ENCODE data around the gene SMYD3.
A peak's percentile ranks its signal among the peaks of the same experiment; 100 is the strongest.

Gene SMYD3

DNA sequence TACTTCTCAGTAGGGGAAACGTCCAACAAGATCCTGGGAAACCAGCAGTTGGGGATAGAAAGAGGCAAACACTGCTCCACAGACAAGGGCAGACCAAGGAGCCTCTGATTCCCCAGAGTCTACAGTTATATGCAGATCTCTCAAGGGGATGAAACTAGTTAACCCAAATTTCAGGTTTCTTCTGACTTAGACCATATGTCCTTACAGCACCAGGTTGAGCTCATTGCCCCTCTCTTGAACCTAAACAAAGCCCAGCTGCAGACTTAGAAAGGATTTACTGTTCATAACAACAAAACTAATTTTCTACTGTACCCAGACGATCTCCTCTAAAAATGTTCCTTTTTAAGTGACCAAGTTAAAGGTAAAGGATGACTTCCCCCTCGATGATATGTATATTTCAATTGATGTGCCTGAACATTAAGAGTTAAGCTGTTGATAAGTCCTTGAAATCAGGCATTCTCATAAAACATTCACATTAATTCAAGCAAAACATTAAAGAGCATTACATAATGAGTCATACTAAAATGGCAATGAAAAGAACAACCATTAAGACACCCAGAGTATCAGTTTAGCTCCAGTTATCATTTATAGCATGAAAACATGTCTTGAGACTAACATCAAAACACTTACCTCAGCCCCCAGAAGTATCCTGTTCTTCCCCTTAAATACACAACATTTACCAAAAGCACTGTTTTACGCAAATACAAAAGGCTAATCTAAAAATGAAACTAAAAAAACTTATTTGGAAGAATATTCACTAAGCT lies 24.1 kb downstream of the SMYD3 start:
- no peaks in the 10 kb centered on the region for H3F3A ChIP-seq (ENCODE audit: insufficient read depth)
- H3K4me3 ChIP-seq (ENCODE audit: insufficient read depth, low read length, poor library complexity, severe bottlenecking) = no peak overlapping the region
- H3K27me3 ChIP-seq (ENCODE audit: low read length) = no peaks in the 10 kb centered on the region
- H3K9me3 ChIP-seq (ENCODE audit: insufficient read depth, low read length) = no peaks in the 10 kb centered on the region
- H3K79me2 ChIP-seq (ENCODE audit: insufficient read depth, low read length) = peaks cover 22% of the 10 kb centered on the region; the same call in 1 of the 2 replicates
- TF ChIP-seq, protein P1, sequence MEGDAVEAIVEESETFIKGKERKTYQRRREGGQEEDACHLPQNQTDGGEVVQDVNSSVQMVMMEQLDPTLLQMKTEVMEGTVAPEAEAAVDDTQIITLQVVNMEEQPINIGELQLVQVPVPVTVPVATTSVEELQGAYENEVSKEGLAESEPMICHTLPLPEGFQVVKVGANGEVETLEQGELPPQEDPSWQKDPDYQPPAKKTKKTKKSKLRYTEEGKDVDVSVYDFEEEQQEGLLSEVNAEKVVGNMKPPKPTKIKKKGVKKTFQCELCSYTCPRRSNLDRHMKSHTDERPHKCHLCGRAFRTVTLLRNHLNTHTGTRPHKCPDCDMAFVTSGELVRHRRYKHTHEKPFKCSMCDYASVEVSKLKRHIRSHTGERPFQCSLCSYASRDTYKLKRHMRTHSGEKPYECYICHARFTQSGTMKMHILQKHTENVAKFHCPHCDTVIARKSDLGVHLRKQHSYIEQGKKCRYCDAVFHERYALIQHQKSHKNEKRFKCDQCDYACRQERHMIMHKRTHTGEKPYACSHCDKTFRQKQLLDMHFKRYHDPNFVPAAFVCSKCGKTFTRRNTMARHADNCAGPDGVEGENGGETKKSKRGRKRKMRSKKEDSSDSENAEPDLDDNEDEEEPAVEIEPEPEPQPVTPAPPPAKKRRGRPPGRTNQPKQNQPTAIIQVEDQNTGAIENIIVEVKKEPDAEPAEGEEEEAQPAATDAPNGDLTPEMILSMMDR (IDR thresholded peaks at IDR 0.05; ENCODE audit: insufficient read depth, low read length, poor library complexity, severe bottlenecking) = no peak
- TF ChIP-seq EZH2phosphoT487 (conservative IDR thresholded peaks at IDR 0.05; ENCODE audit: low read length) = no peak
- H2AFZ ChIP-seq (ENCODE audit: low read depth, low read length, severe bottlenecking) = no peak overlapping the region
- H3K36me3 ChIP-seq (ENCODE audit: low read length) = no peaks in the 10 kb centered on the region; the same call in 1 of the 2 replicates
- H3K27ac ChIP-seq (ENCODE audit: low read depth, low read length) = no peak overlapping the region
- peak overlapping the region; percentile 9 for H3K4me2 ChIP-seq (ENCODE audit: low read depth, low read length, poor library complexity, severe bottlenecking)
- no peaks in the 10 kb centered on the region for H4K20me1 ChIP-seq (ENCODE audit: low read depth, low read length)
- no peak overlapping the region for H3K9ac ChIP-seq (ENCODE audit: low read length)
- H3K9me2 ChIP-seq (replicated peaks; ENCODE audit: insufficient read depth, low read length) = no peaks in the 10 kb centered on the region

DNA sequence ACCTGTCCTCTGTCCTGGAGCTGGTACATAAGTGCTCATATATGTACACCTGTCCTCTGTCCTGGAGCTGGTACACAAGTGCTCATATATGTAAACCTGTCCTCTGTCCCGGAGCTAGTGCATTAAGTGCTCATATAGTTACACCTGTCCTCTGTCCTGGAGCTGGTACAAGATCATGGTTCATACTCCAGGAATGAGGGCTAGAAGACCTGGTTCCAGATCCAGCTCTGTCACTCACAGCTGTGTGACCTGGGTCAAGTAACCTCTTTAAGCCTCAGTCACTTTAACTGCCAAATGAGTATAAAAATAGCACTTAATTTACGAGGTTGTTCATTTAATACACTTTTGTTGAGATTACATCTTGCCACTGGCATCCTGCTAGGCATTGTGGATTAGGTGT lies 28.0 kb downstream of the SMYD3 start:
- no peaks in the 10 kb centered on the region for H3K9me3 ChIP-seq (ENCODE audit: insufficient read depth, low read length)
- TF ChIP-seq EZH2phosphoT487 (conservative IDR thresholded peaks at IDR 0.05; ENCODE audit: low read length) = no peak
- TF ChIP-seq, protein P1 (IDR thresholded peaks at IDR 0.05; ENCODE audit: insufficient read depth, low read length, poor library complexity, severe bottlenecking) = no peak
- H3K36me3 ChIP-seq (ENCODE audit: low read length) = no peaks in the 10 kb centered on the region
- no peak overlapping the region for H3K4me3 ChIP-seq (ENCODE audit: insufficient read depth, low read length, poor library complexity, severe bottlenecking)
- no peak overlapping the region for H3K9ac ChIP-seq (ENCODE audit: low read length)
- H4K20me1 ChIP-seq (ENCODE audit: low read depth, low read length) = peaks cover 6% of the 10 kb centered on the region
- peaks cover 30% of the 10 kb centered on the region; the same call in 1 of the 2 replicates for H3K79me2 ChIP-seq (ENCODE audit: insufficient read depth, low read length)
- no peaks in the 10 kb centered on the region for H3K27me3 ChIP-seq (ENCODE audit: low read length)
- no peaks in the 10 kb centered on the region for H3K9me2 ChIP-seq (replicated peaks; ENCODE audit: insufficient read depth, low read length)
- no peak overlapping the region for H2AFZ ChIP-seq (ENCODE audit: low read depth, low read length, severe bottlenecking)
- no peak overlapping the region for H3K27ac ChIP-seq (ENCODE audit: low read depth, low read length)
- no peaks in the 10 kb centered on the region for H3F3A ChIP-seq (ENCODE audit: insufficient read depth)
- no peak overlapping the region for H3K4me2 ChIP-seq (ENCODE audit: low read depth, low read length, poor library complexity, severe bottlenecking)

DNA sequence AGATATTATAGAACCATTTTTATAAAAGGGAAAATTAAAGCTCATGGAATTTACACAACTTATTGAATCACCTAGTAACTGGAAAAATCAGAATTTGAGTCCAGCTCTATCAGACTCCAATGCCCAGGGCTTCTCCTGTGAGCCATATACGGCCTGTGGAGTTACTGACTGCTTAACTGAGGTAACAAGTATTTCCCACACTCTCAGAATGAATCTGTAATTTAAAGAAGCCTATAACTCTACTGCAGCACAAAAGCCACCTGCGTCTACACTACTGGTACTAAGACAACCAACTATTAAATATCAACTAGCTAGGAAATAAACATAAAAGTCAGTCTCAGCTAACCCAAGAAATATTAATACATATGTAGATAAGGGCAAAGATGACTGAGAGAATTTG lies 29.4 kb downstream of the SMYD3 start:
- Histone ChIP-seq H3K4me3 (ENCODE audit: insufficient read depth, low read length, poor library complexity, severe bottlenecking) (no peak overlapping the region), H3F3A (ENCODE audit: insufficient read depth) (no peaks in the 10 kb centered on the region), H3K36me3 (ENCODE audit: low read length) (no peaks in the 10 kb centered on the region), H3K27me3 (ENCODE audit: low read length) (no peaks in the 10 kb centered on the region), H3K9me3 (ENCODE audit: insufficient read depth, low read length) (no peaks in the 10 kb centered on the region), H3K4me2 (ENCODE audit: low read depth, low read length, poor library complexity, severe bottlenecking) (no peak overlapping the region), H4K20me1 (ENCODE audit: low read depth, low read length) (peaks cover 6% of the 10 kb centered on the region), H3K27ac (ENCODE audit: low read depth, low read length) (no peak overlapping the region), H3K79me2 (ENCODE audit: insufficient read depth, low read length) (peaks cover 27% of the 10 kb centered on the region), H2AFZ (ENCODE audit: low read depth, low read length, severe bottlenecking) (no peak overlapping the region), H3K9ac (ENCODE audit: low read length) (no peak overlapping the region), H3K9me2 (replicated peaks; ENCODE audit: insufficient read depth, low read length) (no peaks in the 10 kb centered on the region)
- TF ChIP-seq, protein P1 (IDR thresholded peaks at IDR 0.05; ENCODE audit: insufficient read depth, low read length, poor library complexity, severe bottlenecking) = no peak
- no peak for TF ChIP-seq EZH2phosphoT487 (conservative IDR thresholded peaks at IDR 0.05; ENCODE audit: low read length)
